Cardiac muscle cell (in vitro differentiated cells and primary cell): ENCODE data around the gene CPT2. TPM values are rescaled to one million over a fixed set of nuclear protein-coding genes. Genes with fewer than 3 reads are reported as not detected.
"Not testable (repeated sequence)": the region's sequence is repeated elsewhere in the genome, so short reads cannot be mapped to it uniquely, and the experiment has no call there.

Experiments used
- DNase-seq, 2 donors: peaks; one replicate each; pipeline versions ENCODE4 v3.0.0 to v3.0.0-alpha.2; 2010 to 2017; ENCODE audit warnings: low read depth in 1 of 2, low spot score in 1 of 2
- H3K27ac ChIP-seq: fragments of 200-600 bp; sonication (generic); 2 replicates; pipeline ENCODE4 v1.5.1; 2016
- H3K27me3 ChIP-seq: fragments of 200-600 bp; sonication (generic); 2 replicates; pipeline ENCODE4 v1.6.0; 2016; ENCODE audit warnings: control low read depth
- H3K36me3 ChIP-seq: fragments of 200-600 bp; sonication (generic); 2 replicates; pipeline ENCODE4 v1.5.1; 2016; ENCODE audit warnings: control low read depth
- H3K4me1 ChIP-seq: fragments of 200-600 bp; sonication (generic); 2 replicates; pipeline ENCODE4 v1.8.1; 2017; ENCODE audit warnings: low read depth, mild to moderate bottlenecking, mixed run types
- H3K4me3 ChIP-seq: fragments of 200-600 bp; sonication (generic); 2 replicates; pipeline ENCODE4 v1.5.1; 2016; ENCODE audit warnings: mild to moderate bottlenecking
- H3K9me3 ChIP-seq: fragments of 200-600 bp; sonication (generic); 2 replicates; pipeline ENCODE4 v1.5.1; 2017; ENCODE audit warnings: low read depth, mild to moderate bottlenecking, control low read depth
- CTCF ChIP-seq: IDR thresholded peaks from 2 replicates; pipeline ENCODE4 v1.5.1; 2012; ENCODE audit warnings: low read depth, mild to moderate bottlenecking, low read length
- polyA plus RNA-seq: library from polyadenylated mRNA; unstranded; fragments of >200 nt; fragmentation: Nextera tagmentation; extraction: Ambion mirVana; gene quantifications from 2 replicates; pipeline ENCODE4 v1.2.1, GENCODE V29; 2016
- total RNA-seq: library from RNA; depleted of rRNA; stranded (reverse); fragments of >200 nt; gene quantifications from 2 replicates; pipeline ENCODE4 v1.2.3, GENCODE V29; 2016

Gene CPT2
- total and polyA plus RNA-seq, 2 experiments from 2014 or later = 47.1 to 60.1 TPM

GRCh38 chr1:53198241-53198651, 1.6 kb downstream of the CPT2 start:
- Histone ChIP-seq H3K4me1 (peaks cover 20% of the 10 kb centered on the region), H3K36me3 (peaks cover 20% of the 10 kb centered on the region), H3K27ac (peak overlapping the region; percentile 95), H3K4me3 (no peak overlapping the region), H3K27me3 (no peaks in the 10 kb centered on the region), H3K9me3 (no peaks in the 10 kb centered on the region)
- no peak for TF ChIP-seq CTCF
- DNase-seq = peak; percentile 26 to 46

GRCh38 chr1:53203466-53203865, 6.8 kb downstream of the CPT2 start:
- no peak for TF ChIP-seq CTCF
- H3K27ac ChIP-seq = no peak overlapping the region
- no peak overlapping the region for H3K4me3 ChIP-seq
- peaks cover 6% of the 10 kb centered on the region for H3K4me1 ChIP-seq
- no peaks in the 10 kb centered on the region for H3K27me3 ChIP-seq
- H3K36me3 ChIP-seq = peaks cover 38% of the 10 kb centered on the region
- no peak for DNase-seq
- H3K9me3 ChIP-seq = no peaks in the 10 kb centered on the region

GRCh38 chr1:53205496-53205895, 8.9 kb downstream of the CPT2 start:
- H3K36me3 ChIP-seq = peaks cover 49% of the 10 kb centered on the region
- not testable (repeated sequence) for H3K27me3 ChIP-seq, DNase-seq, H3K4me3 ChIP-seq, H3K27ac ChIP-seq, H3K4me1 ChIP-seq, H3K9me3 ChIP-seq

DNA sequence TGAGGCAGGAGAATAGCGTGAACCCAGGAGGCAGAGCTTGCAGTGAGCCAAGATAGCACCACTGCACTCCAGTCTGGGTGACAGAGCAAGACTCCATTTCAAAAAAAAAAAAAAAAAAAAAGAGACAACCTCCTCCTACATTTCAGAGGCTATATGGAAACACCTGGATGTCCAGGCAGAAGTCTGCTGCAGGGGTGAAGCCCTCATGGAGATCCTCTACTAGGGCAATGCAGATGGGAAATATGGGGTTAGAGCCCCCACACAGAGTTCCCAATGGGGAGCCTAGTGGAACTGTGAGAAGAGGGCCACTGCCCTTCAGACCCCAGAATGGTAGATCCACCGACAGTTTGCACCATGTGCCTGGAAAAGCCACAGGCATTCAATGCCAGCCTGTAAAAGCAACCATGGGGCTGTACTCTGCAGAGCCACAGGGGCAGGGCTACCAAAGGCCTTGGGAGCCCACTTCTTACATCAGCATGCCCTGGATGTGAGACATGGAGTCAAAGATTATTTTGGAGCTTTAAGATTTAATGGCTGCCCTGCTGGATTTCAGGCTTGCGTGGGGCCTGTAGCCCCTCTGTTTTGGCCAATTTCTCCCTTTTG, 9.6 kb downstream of the CPT2 start:
- not testable (repeated sequence) for H3K27me3 ChIP-seq, H3K4me3 ChIP-seq, DNase-seq, H3K27ac ChIP-seq, H3K9me3 ChIP-seq, H3K4me1 ChIP-seq
- peaks cover 52% of the 10 kb centered on the region for H3K36me3 ChIP-seq

DNA sequence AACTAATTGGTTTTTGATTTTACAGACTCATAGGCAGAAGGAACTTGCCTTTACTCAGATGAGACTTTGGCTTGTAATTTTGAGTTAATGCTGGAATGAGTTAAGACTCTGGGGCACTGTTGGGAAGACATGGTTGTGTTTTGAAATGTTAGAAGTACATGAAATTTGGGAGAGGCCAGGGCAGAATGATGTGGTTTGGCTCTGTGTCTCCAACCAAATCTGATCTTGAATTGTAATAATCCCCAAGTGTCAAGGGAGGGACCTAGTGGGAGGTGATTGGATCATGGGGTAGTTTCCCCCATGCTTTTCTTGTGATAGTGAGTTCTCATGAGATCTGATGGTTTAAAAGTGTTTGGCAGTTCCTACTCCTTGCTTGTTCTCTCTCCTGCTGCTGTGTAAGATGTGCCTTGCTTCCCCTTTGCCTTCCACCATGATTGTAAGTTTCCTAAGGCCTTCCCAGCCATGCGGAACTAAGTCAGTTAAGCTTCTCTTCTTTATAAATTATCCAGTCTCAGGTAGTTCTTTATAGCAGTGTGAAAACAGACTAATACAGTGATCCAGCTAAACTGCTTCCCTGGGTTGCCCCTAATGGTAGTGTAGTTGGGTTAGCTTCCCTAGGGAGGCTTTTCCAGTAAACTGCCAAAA, 10.2 kb downstream of the CPT2 start:
- no peaks in the 10 kb centered on the region for H3K9me3 ChIP-seq
- H3K27ac ChIP-seq = no peak overlapping the region
- TF ChIP-seq CTCF = no peak
- H3K36me3 ChIP-seq = peaks cover 46% of the 10 kb centered on the region
- no peak for DNase-seq
- no peaks in the 10 kb centered on the region for H3K27me3 ChIP-seq
- H3K4me1 ChIP-seq = no peaks in the 10 kb centered on the region
- H3K4me3 ChIP-seq = no peak overlapping the region

GRCh38 chr1:53207726-53208125, 11.1 kb downstream of the CPT2 start:
- Histone ChIP-seq H3K9me3 (no peaks in the 10 kb centered on the region), H3K36me3 (peaks cover 46% of the 10 kb centered on the region), H3K4me3 (no peak overlapping the region), H3K27ac (no peak overlapping the region), H3K4me1 (no peaks in the 10 kb centered on the region), H3K27me3 (no peaks in the 10 kb centered on the region)
- TF ChIP-seq CTCF = no peak
- DNase-seq = peak in 1 of 2 donors; percentile 33
